Mucosa of descending colon (tissue), 3 donors: Measurements from ENCODE around the gene EPHA6. TPM values are rescaled to one million over a fixed set of nuclear protein-coding genes. Genes with fewer than 3 reads are reported as not detected.

Source experiments
- ATAC-seq: fragments of 200-7000 bp; cut with Tn5 transposase; one replicate; pipeline ENCODE4 v1.9.1; 2020; ENCODE audit warnings: mild to moderate bottlenecking, moderate library complexity
- DNase-seq, 3 donors: peaks; one replicate each; pipeline ENCODE4 v3.0.0-alpha.2; 2020
- H3K36me3 ChIP-seq: fragments of 200-600 bp; one replicate; pipeline ENCODE4 v1.8.0; 2021; ENCODE audit warnings: low read depth, mild to moderate bottlenecking
- H3K4me1 ChIP-seq: fragments of 200-600 bp; one replicate; pipeline ENCODE4 v1.8.0; 2021; ENCODE audit warnings: low read depth, mild to moderate bottlenecking
- H3K4me3 ChIP-seq: fragments of 200-600 bp; one replicate; pipeline ENCODE4 v1.8.0; 2021; ENCODE audit warnings: mild to moderate bottlenecking
- H3K9me3 ChIP-seq: fragments of 200-600 bp; one replicate; pipeline ENCODE4 v1.8.0; 2021; ENCODE audit warnings: mild to moderate bottlenecking
- CTCF ChIP-seq: fragments of 200-600 bp; IDR thresholded peaks from one replicate; pipeline ENCODE4 v1.8.0; 2022; ENCODE audit warnings: antibody characterized with exemption, mild to moderate bottlenecking
- intact Hi-C, 2 donors: fragments of 100-400 bp; cut with DNase I in 1 of 2; cut with micrococcal nuclease in 1 of 2; formaldehyde crosslinking; loops; one replicate each; pipeline versions ENCODE4 v1.11.0 to v1.11.1; 2022; cut with DNase I, micrococcal nuclease
- total RNA-seq, 3 donors: library from RNA; stranded (reverse); fragmentation: NEBNext Ultra II Directional in 2 of 3; extraction: Animal tissue kit (Norgen Biotek cat#: 25700) in 2 of 3; gene quantifications; one replicate each; pipeline versions ENCODE4 v1.2.1 to v1.2.4, GENCODE V29; 2021 to 2023
- donor health status: DM: no; HTN: no; CAD: no; lungs with moderate emphysema.
- donor health status: DM: no; HTN: no; CAD: no.
- donor health status: DM: no; HTN: yes; CAD: no.

Gene EPHA6
- total RNA-seq, 3 donors from 2014 or later: 0.55 to 24.8 (median 1.5) TPM

DNA sequence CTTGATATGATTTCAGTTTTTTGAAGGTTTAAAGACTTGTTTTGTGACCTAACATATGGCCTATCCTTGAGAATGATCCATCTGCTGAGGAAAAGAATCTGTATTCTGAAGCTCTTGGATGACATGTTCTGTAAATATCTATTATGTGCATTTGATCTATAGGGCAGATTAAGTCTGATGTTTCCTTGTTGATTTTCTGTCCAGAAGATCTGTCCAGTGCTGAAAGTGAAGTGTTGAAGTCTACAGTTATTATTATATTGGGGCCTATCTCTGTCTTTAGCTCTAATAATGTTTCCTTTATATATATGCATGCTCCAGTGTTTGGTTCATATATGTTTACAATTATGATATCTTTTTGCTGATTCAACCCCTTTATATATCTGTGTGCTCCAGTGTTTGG, 362.8 kb downstream of the EPHA6 start:
- Histone ChIP-seq H3K4me3 (no peak overlapping the region), H3K36me3 (no peaks in the 10 kb centered on the region), H3K9me3 (peaks cover 3% of the 10 kb centered on the region), H3K4me1 (no peaks in the 10 kb centered on the region)
- intact Hi-C loops: no loop called here
- DNase-seq: no peak
- ATAC-seq: no peak
- no peak for TF ChIP-seq CTCF

DNA sequence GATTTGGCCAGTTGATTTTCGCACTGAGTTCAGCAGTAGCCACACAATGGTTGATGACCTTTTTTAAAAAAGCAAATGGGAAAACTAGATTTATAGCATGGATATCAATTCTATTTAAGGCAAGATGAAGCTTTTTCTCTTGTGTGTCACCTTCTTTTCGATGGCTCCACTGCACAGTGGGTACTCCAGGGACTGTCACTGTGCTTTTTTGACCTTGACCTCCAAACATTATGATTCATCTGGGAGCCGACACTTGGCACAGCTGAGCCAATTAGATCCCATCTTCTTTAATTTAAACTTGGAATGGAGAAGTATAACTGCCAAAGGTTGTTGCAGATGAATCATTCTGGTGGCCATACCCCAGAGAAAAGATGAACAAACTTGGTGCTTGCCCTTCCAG, 367.3 kb downstream of the EPHA6 start:
- no peaks in the 10 kb centered on the region for H3K4me1 ChIP-seq
- no peaks in the 10 kb centered on the region for H3K36me3 ChIP-seq
- TF ChIP-seq CTCF: no peak
- intact Hi-C loops: no loop called here
- peaks cover 3% of the 10 kb centered on the region for H3K9me3 ChIP-seq
- DNase-seq (no peak), ATAC-seq (no peak)
- H3K4me3 ChIP-seq: no peak overlapping the region

- no peak for DNase-seq
- TF ChIP-seq CTCF: no peak
- Histone ChIP-seq H3K9me3 (no peaks in the 10 kb centered on the region), H3K36me3 (no peaks in the 10 kb centered on the region), H3K4me1 (no peaks in the 10 kb centered on the region), H3K4me3 (no peak overlapping the region)
- intact Hi-C loops: no loop called here
- ATAC-seq: no peak
Measured at GRCh38 chr3:97187771-97188170, 373.4 kb downstream of the EPHA6 start.

- no peak for DNase-seq
- no peak for TF ChIP-seq CTCF
- no peaks in the 10 kb centered on the region for H3K36me3 ChIP-seq
- no peaks in the 10 kb centered on the region for H3K9me3 ChIP-seq
- no peak for ATAC-seq
- intact Hi-C loops: no loop called here
- no peak overlapping the region for H3K4me3 ChIP-seq
- no peaks in the 10 kb centered on the region for H3K4me1 ChIP-seq
Measured at GRCh38 chr3:97189835-97190234, 375.4 kb downstream of the EPHA6 start.

- no peak overlapping the region for H3K4me3 ChIP-seq
- H3K4me1 ChIP-seq: no peaks in the 10 kb centered on the region
- DNase-seq: no peak
- no peak for ATAC-seq
- intact Hi-C loops: no loop called here
- H3K9me3 ChIP-seq: no peaks in the 10 kb centered on the region
- TF ChIP-seq CTCF: no peak
- no peaks in the 10 kb centered on the region for H3K36me3 ChIP-seq
Measured at GRCh38 chr3:97197083-97197482, 382.7 kb downstream of the EPHA6 start.

GRCh38 chr3:97197830-97198229, 383.4 kb downstream of the EPHA6 start:
- no peak for TF ChIP-seq CTCF
- DNase-seq: no peak
- H3K36me3 ChIP-seq: no peaks in the 10 kb centered on the region
- ATAC-seq: no peak
- no peaks in the 10 kb centered on the region for H3K9me3 ChIP-seq
- intact Hi-C loops: no loop called here
- H3K4me1 ChIP-seq: no peaks in the 10 kb centered on the region
- H3K4me3 ChIP-seq: no peak overlapping the region
